ENCODE results near the gene PAX2.

- TF ChIP-seq CTCF (IDR thresholded peaks at IDR 0.05): no peak
- TF ChIP-seq POLR2A (IDR thresholded peaks at IDR 0.05): no peak
Measured at GRCh38 chr10:100800931-100801330, 55.5 kb downstream of the PAX2 start.
